Measurements from ENCODE around the gene CNTN4. TPM values are rescaled to one million over a fixed set of nuclear protein-coding genes. Genes with fewer than 3 reads are reported as not detected.

The CNTN4 gene
- polyA plus RNA-seq, 1 experiment = not detected

DNA sequence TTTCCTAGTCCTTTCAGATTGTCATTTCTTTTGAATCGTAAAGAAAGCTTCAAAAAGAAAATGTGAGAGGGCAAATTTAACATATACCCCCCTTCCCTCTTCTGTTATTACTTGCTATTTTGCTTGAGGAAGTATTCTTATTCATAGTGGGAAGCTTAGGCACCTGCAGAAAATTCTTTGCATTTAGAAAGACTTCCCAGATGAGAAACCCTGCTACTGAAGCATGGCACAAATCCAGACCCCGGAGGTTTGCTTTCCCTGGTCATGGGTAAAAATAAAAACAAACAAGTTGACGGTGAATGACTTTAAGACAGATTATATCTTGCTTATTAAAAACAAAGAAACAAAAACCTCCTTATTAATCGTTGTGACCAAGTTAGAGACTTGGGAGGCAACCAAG is 917.6 kb downstream of the CNTN4 start:
- CTCF ChIA-PET = no interaction called here
- TF ChIP-seq CTCF (IDR thresholded peaks at IDR 0.05; ENCODE audit: low read depth, low read length) = no peak

DNA sequence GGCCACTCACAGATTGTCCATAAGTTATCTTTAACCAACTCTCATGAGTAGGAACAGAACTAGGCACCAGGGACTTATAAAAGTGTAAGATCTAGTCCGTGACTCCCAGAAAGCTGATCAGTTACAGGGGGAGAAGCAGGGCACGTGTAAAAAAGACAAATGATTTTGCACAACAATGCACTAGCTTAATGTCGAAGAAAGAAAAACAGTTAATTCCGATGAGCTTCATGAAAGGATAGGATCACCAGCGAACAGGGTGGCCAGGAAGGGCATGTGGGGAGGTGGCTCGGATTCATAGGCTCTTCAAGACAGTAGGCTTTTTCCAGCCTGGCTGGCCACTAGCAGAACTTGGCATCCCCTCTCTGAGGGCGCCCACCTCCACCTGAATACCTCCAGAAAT is 921.5 kb downstream of the CNTN4 start:
- CTCF ChIA-PET = no interaction called here
- Histone ChIP-seq H3K27me3 (ENCODE audit: control insufficient read depth, insufficient read depth, low read length) (no peaks in the 10 kb centered on the region), H3K27ac (ENCODE audit: low read depth, low read length) (no peak overlapping the region), H3K4me3 (ENCODE audit: low read depth, low read length) (no peak overlapping the region), H3K9me3 (ENCODE audit: control insufficient read depth, insufficient read depth, low read length) (no peaks in the 10 kb centered on the region; the same call in 1 of the 2 replicates)
- POLR2A ChIA-PET = no interaction called here
- no peak for TF ChIP-seq CTCF (IDR thresholded peaks at IDR 0.05; ENCODE audit: low read depth, low read length)
- DNase-seq (ENCODE audit: low read depth, low spot score) = no peak

More for the DNA sequence above, 917.6 kb downstream of the CNTN4 start:
- no peak overlapping the region for H3K27ac ChIP-seq (ENCODE audit: low read depth, low read length)
- POLR2A ChIA-PET = no interaction called here
- no peak overlapping the region for H3K4me3 ChIP-seq (ENCODE audit: low read depth, low read length)
- H3K9me3 ChIP-seq (ENCODE audit: control insufficient read depth, insufficient read depth, low read length) = no peaks in the 10 kb centered on the region
- no peak for DNase-seq (ENCODE audit: low read depth, low spot score)
- no peaks in the 10 kb centered on the region for H3K27me3 ChIP-seq (ENCODE audit: control insufficient read depth, insufficient read depth, low read length)

DNA sequence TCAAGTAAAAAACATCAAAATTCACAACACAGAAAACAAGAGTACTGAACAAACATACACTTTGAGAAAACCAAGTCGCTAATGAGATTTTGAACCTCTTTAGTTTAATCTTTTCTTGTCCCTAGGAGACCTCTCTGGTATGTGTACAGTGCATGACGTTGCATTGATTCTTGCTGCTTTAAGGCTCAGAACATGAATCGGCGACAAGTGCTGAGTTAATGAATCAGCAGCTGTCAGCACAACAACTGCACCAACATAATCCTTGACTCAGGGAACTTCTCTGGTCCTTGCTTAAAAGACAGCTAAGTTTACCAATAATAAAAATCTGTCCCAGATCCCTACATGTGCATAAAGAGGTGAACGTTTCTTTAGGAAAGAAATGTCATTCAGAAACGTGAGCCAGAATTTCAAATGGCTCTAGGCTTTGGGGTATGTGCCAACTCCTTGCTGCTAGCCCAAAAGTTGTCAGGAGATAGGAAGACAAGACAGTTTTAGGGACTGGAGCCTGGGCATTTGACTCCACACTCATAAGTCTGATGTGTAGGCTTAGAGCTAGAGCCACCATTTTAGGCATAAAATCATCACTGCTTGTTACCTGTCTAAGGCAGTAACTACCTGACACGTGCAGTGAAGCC is 924.6 kb downstream of the CNTN4 start:
- no peak overlapping the region for H3K4me3 ChIP-seq (ENCODE audit: low read depth, low read length)
- TF ChIP-seq CTCF (IDR thresholded peaks at IDR 0.05; ENCODE audit: low read depth, low read length) = no peak
- H3K9me3 ChIP-seq (ENCODE audit: control insufficient read depth, insufficient read depth, low read length) = no peaks in the 10 kb centered on the region; the same call in 1 of the 2 replicates
- ChIA-PET POLR2A (no interaction called here), CTCF (no interaction called here)
- DNase-seq (ENCODE audit: low read depth, low spot score) = no peak
- H3K27me3 ChIP-seq (ENCODE audit: control insufficient read depth, insufficient read depth, low read length) = no peaks in the 10 kb centered on the region
- no peak overlapping the region for H3K27ac ChIP-seq (ENCODE audit: low read depth, low read length)

DNA sequence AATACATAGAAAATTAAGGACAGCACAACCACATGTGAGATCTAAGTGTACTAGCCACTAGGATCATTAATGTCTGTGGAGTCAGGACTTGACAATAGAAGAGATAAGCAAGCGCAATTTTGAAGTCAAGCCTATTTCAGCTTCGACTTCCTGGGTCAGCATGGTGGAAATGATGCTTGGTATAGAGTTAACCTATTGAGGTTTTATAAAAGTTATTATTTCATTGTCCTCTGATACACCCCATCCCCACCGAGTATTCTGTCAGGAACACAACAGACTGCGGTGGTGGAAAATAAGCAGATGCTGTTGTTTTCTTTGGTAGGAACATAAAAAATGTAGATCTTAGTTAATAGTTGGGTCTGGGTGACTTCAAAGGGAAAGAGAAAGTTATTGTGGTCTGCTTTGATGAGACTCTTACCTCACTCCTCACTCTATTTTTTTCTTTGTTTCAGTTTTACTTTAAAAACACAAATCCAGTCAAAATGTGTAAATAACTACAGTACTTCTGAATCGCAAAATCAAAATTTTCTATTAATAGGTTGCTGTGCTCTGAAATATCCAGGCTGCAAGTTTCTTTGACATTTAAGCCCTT is 929.4 kb downstream of the CNTN4 start:
- H3K27me3 ChIP-seq (ENCODE audit: control insufficient read depth, insufficient read depth, low read length) = no peaks in the 10 kb centered on the region
- H3K27ac ChIP-seq (ENCODE audit: low read depth, low read length) = no peak overlapping the region
- TF ChIP-seq CTCF (IDR thresholded peaks at IDR 0.05; ENCODE audit: low read depth, low read length) = no peak
- ChIA-PET POLR2A (no interaction called here), CTCF (no interaction called here)
- DNase-seq (ENCODE audit: low read depth, low spot score) = no peak
- no peak overlapping the region for H3K4me3 ChIP-seq (ENCODE audit: low read depth, low read length)
- no peaks in the 10 kb centered on the region for H3K9me3 ChIP-seq (ENCODE audit: control insufficient read depth, insufficient read depth, low read length)

- no peak for DNase-seq (ENCODE audit: low read depth, low spot score)
- ChIA-PET POLR2A (no interaction called here), CTCF (no interaction called here)
- TF ChIP-seq CTCF (IDR thresholded peaks at IDR 0.05; ENCODE audit: low read depth, low read length) = no peak
- peaks cover 11% of the 10 kb centered on the region; the same call in 1 of the 2 replicates for H3K9me3 ChIP-seq (ENCODE audit: control insufficient read depth, insufficient read depth, low read length)
- no peak overlapping the region for H3K4me3 ChIP-seq (ENCODE audit: low read depth, low read length)
- H3K27me3 ChIP-seq (ENCODE audit: control insufficient read depth, insufficient read depth, low read length) = no peaks in the 10 kb centered on the region
- no peak overlapping the region for H3K27ac ChIP-seq (ENCODE audit: low read depth, low read length)
These were observed 932.7 kb downstream of the CNTN4 start for GRCh38 chr3:3031326-3031725.
